ES-I3 (cell line): ENCODE data around the gene UBQLNL.

Source experiments
- H3K36me3 ChIP-seq: 2 replicates; pipeline ENCODE4 v1.6.1; 2013; ENCODE audit warnings: mild to moderate bottlenecking, low read length, control low read depth, moderate library complexity; ENCODE audit not compliant: insufficient read depth
- H3K4me1 ChIP-seq: 2 replicates; pipeline ENCODE4 v1.6.1; 2013; ENCODE audit warnings: mild to moderate bottlenecking, control low read depth, low read length; ENCODE audit not compliant: insufficient read depth
- H3K9ac ChIP-seq: 2 replicates; pipeline ENCODE4 v1.6.1; 2013; ENCODE audit warnings: low read depth, mild to moderate bottlenecking, low read length, moderate library complexity
- H3K9me3 ChIP-seq: 2 replicates; pipeline ENCODE4 v1.6.1; 2013; ENCODE audit warnings: mild to moderate bottlenecking, low read length, moderate library complexity; ENCODE audit not compliant: control insufficient read depth, insufficient read depth

Gene UBQLNL

DNA sequence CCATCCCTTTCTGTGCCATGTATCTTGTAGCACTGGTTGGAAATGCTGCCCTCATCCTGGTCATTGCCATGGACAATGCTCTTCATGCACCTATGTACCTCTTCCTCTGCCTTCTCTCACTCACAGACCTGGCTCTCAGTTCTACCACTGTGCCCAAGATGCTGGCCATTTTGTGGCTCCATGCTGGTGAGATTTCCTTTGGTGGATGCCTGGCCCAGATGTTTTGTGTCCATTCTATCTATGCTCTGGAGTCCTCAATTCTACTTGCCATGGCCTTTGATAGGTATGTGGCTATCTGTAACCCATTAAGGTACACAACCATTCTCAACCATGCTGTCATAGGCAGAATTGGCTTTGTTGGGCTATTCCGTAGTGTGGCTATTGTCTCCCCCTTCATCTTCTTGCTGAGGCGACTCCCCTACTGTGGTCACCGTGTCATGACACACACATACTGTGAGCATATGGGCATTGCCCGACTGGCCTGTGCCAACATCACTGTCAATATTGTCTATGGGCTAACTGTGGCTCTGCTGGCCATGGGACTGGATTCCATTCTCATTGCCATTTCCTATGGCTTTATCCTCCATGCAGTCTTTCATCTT lies 27.6 kb downstream of the UBQLNL start:
- Histone ChIP-seq H3K9me3 (no peaks in the 10 kb centered on the region), H3K9ac (no peak overlapping the region), H3K4me1 (no peaks in the 10 kb centered on the region), H3K36me3 (no peaks in the 10 kb centered on the region)

DNA sequence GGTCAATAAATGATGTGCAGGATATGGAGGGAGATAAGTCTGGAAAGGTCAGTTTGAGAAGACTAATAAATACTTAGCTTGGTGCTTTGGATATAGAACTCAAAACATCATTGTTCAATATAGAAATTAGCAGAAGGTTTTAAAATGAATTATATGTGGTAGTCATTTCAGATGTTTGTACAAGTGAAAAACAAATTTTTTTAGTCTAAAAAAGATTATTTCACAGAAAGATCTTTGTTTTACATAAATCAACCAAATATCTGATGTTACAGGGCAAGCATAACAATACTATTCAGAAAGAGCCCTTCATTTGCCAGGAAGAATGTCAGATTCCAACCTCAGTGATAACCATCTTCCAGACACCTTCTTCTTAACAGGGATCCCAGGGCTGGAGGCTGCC lies 28.1 kb downstream of the UBQLNL start, which contains the start of gene OR52D1:
Gene OR52D1, plus strand, starts transcription at position 301 of the 400 bp plus-strand sequence. Its CDS starts 22 bp downstream, at position 323.
- Histone ChIP-seq H3K9ac (no peak within 1 kb of the TSS), H3K4me1 (no peaks in the 10 kb centered on the region), H3K9me3 (no peaks in the 10 kb centered on the region), H3K36me3 (no peaks in the 10 kb centered on the region)

DNA sequence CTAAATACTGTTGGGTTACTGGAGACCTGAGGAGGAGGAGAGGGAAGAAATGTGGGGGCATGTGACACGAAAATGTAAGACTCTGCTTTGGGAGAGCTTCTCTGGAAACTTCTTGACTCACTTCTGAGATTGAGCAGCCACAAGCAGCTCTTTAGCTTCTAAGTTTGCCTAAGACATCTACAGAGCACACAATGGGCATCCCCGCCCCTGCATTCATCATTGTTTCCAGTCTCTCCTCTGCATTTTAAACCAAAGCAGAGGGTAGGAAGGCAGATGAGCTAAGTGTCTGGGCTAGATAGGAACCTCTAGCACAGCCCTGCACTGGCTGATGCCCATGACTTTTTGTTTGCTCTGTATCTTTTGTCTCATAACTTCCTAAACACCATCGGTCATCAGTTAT lies 30.1 kb downstream of the UBQLNL start:
- Histone ChIP-seq H3K9ac (no peak overlapping the region), H3K4me1 (no peaks in the 10 kb centered on the region), H3K9me3 (no peaks in the 10 kb centered on the region), H3K36me3 (no peaks in the 10 kb centered on the region)

DNA sequence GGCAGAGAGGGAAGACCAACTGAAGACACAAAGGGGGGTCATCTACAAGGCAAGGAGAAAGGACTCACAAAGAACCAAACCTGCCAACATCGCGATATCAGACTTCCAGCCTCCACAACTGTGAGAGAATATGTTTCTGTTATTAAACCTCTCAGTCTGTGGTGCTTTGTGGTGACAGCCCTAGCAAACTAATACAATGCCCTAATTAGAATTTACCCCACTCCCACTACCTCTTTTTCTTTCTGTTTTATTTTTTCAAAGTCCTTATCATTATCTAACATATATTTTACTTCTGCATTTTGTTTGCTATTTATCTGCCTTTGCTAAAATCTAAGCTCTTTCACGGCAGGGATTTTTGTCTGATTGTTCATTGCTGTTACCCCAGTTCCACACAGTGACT lies 30.5 kb downstream of the UBQLNL start:
- no peaks in the 10 kb centered on the region for H3K36me3 ChIP-seq
- no peaks in the 10 kb centered on the region for H3K9me3 ChIP-seq
- H3K9ac ChIP-seq: no peak overlapping the region
- no peaks in the 10 kb centered on the region for H3K4me1 ChIP-seq

DNA sequence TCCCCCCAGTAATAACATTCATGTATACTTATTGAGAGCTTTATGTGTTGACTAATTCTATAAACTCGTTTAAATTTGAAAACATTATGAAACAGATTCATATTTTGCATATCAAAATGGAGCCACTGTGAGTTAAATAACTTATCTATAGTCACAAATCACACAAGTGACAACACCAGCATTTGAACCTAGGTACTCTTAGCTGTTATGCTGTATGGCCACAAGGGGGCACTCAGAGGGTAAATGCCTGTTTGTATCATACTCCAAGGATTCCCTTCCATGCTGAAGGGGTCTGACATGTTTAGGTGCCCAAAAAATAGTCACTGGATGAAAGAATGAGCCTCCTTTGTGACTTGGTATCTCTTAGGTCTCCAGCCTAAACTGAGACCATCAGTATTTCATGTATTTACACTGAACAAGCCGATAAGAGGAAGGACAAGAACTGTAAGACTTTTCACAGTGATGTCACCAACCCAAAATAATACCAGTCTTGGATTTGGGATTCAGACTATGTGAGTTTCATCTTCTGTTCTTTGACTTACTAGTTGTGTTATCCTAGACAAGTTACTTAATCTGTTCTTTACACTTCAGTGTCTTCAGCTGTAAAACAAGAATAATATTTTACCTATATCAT lies 40.2 kb downstream of the UBQLNL start:
- Histone ChIP-seq H3K9me3 (no peaks in the 10 kb centered on the region), H3K9ac (no peak overlapping the region), H3K4me1 (no peaks in the 10 kb centered on the region), H3K36me3 (no peaks in the 10 kb centered on the region)

DNA sequence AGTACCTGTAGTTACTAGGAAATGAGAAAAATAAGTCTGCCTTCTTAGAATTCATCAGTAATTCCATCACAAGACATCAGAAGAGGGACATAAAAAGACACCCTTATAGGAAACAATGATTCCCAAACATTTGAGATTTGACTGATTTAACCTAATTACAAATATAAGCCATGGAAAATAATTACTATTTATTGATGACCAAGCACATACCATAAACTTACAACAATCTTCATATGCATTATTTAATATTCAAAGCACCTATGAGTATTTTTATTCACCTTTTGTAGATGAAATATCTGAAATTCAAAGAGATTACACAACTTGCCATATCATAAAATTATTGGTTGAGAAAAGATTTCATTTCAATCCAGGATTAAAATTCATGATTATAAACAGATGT lies 42.6 kb downstream of the UBQLNL start:
- H3K9me3 ChIP-seq: no peaks in the 10 kb centered on the region
- no peaks in the 10 kb centered on the region for H3K36me3 ChIP-seq
- H3K4me1 ChIP-seq: no peaks in the 10 kb centered on the region
- H3K9ac ChIP-seq: no peak overlapping the region

DNA sequence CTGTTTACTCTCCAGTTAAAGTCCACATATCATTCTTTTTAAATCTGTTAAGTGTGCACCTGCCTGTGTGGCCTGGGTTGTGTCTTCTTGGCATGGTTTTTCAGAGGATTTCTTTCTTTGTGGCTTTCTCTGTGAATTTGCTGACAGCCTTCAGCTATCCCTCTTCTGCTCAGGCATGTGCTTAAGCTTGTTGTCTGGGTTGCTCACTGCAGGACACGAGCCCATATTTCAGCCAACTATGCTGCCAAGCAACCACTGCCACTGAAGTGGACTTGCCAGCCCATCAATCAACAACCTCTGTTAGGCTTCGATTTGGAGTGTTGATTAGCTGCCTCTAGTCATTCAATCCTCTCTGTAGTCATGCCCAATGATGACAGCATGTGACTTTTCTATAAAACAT lies 49.0 kb downstream of the UBQLNL start:
- Histone ChIP-seq H3K9ac (no peak overlapping the region), H3K4me1 (no peaks in the 10 kb centered on the region), H3K9me3 (no peaks in the 10 kb centered on the region), H3K36me3 (no peaks in the 10 kb centered on the region)
